A549 (cell line): Measurements from ENCODE around the gene TALDO1. TPM values are rescaled to one million over a fixed set of nuclear protein-coding genes. Genes with fewer than 3 reads are reported as not detected.
A peak's percentile ranks its signal among the peaks of the same experiment; 100 is the strongest.

ENCODE experiments used
- ATAC-seq, 2 experiments: fragments of 200-7000 bp in 1 of 2; fragments of >200 bp in 1 of 2; cut with Nextera tagmentation in 1 of 2; cut with Tn5 transposase in 1 of 2; 3 replicates each; pipeline versions ENCODE4 v1.8.0 to v1.9.1; 2018 to 2020; ENCODE audit warnings: mild to moderate bottlenecking in 1 of 2, moderate library complexity in 1 of 2
- CTCF ChIA-PET: fragments of 300-600 bp; sonication (Branson Sonifier 250); formaldehyde crosslinking; extraction: SDS; loops from one replicate; lab custom pipeline; 2021; ENCODE audit warnings: antibody characterized with exemption, inconsistent platforms; lab: Yijun Ruan, JAX
- POLR2A ChIA-PET: fragments of 350-600 bp; formaldehyde crosslinking; extraction: SDS; loops from one replicate; lab custom pipeline; 2021; ENCODE audit warnings: antibody characterized with exemption, inconsistent platforms; lab: Yijun Ruan, JAX
- DNase-seq, 2 experiments: peaks; one replicate each; pipeline versions ENCODE4 v3.0.0 to v3.0.0-alpha.2; 2011 to 2016; ENCODE audit warnings: low read depth in 1 of 2, low spot score in 1 of 2
- FAIRE-seq: peaks from 2 replicates; lab custom pipeline; 2011; peaks lifted over from hg19 to GRCh38; lab: Jason Lieb, UNC
- H3K27ac ChIP-seq, 2 experiments: fragments of >200 bp; sonication (Bioruptor Twin); formaldehyde crosslinking; 3 replicates each; pipeline ENCODE4 v1.5.1; 2016 to 2017
- H3K4me1 ChIP-seq: fragments of >200 bp; sonication (Bioruptor Twin); formaldehyde crosslinking; 3 replicates; pipeline ENCODE4 v1.6.1; 2016
- H3K4me2 ChIP-seq: fragments of >200 bp; sonication (Bioruptor Twin); formaldehyde crosslinking; 3 replicates; pipeline ENCODE4 v1.6.1; 2016
- H3K4me3 ChIP-seq: fragments of >200 bp; sonication (Bioruptor Twin); formaldehyde crosslinking; 3 replicates; pipeline ENCODE4 v1.5.1; 2016
- H3K9me3 ChIP-seq: fragments of >200 bp; sonication (Bioruptor Twin); formaldehyde crosslinking; 3 replicates; pipeline ENCODE4 v1.6.1; 2016
- CBX2 ChIP-seq: fragments of 200-600 bp; sonication (generic); IDR thresholded peaks from 2 replicates; pipeline ENCODE4 v1.6.1; 2016; ENCODE audit warnings: low read depth, mild to moderate bottlenecking, borderline replicate concordance
- CEBPB ChIP-seq, 2 experiments: fragments of >200 bp in 1 of 2; sonication (Bioruptor Twin) in 1 of 2; formaldehyde crosslinking in 1 of 2; IDR thresholded peaks; 2 replicates each; pipeline ENCODE4 v1.6.1; 2012 to 2016
- FOSB ChIP-seq: fragments of 250-450 bp; sonication (Bioruptor Pico); IDR thresholded peaks from 2 replicates; pipeline ENCODE4 v1.5.0; 2020; ENCODE audit warnings: mild to moderate bottlenecking, moderate library complexity
- FOSL2 ChIP-seq, 2 experiments: fragments of 450-650 bp in 1 of 2; fragments of >200 bp in 1 of 2; sonication (Bioruptor Twin) in 1 of 2; formaldehyde crosslinking; IDR thresholded peaks; 2 replicates each; pipeline versions ENCODE4 v1.5.0 to v1.6.1; 2016 to 2020; ENCODE audit warnings: mild to moderate bottlenecking in 1 of 2, moderate library complexity in 1 of 2
- GATA3 ChIP-seq: IDR thresholded peaks from 2 replicates; pipeline ENCODE4 v1.6.1; 2012; ENCODE audit warnings: borderline replicate concordance
- HDAC2 ChIP-seq: fragments of 200-600 bp; sonication (generic); IDR thresholded peaks from 2 replicates; pipeline ENCODE4 v1.6.1; 2016
- HEYL ChIP-seq: fragments of 250-450 bp; sonication (Bioruptor Pico); IDR thresholded peaks from 2 replicates; pipeline ENCODE4 v1.8.0; 2021; ENCODE audit warnings: mild to moderate bottlenecking, moderate library complexity
- HMGXB4 ChIP-seq: fragments of 250-450 bp; sonication (Bioruptor Pico); IDR thresholded peaks from 2 replicates; pipeline ENCODE4 v1.5.0; 2021; ENCODE audit warnings: mild to moderate bottlenecking, moderate library complexity, borderline replicate concordance
- HOXA7 ChIP-seq: fragments of 250-450 bp; sonication (Bioruptor Pico); IDR thresholded peaks from 2 replicates; pipeline ENCODE4 v1.5.0; 2020; ENCODE audit warnings: mild to moderate bottlenecking, moderate library complexity
- HOXB13 ChIP-seq: fragments of 250-450 bp; sonication (Bioruptor Pico); IDR thresholded peaks from 2 replicates; pipeline ENCODE4 v1.5.0; 2020; ENCODE audit warnings: low read depth, mild to moderate bottlenecking, moderate library complexity
- HOXB5 ChIP-seq: fragments of 250-450 bp; sonication (Bioruptor Pico); IDR thresholded peaks from 2 replicates; pipeline ENCODE4 v1.5.0; 2020; ENCODE audit warnings: mild to moderate bottlenecking, moderate library complexity
- JUN ChIP-seq, 2 experiments: fragments of >200 bp; sonication (Bioruptor Twin); formaldehyde crosslinking; IDR thresholded peaks; 2 replicates in 1 of 2; 3 replicates in 1 of 2; pipeline ENCODE4 v1.6.1; 2016 to 2017
- KDM1A ChIP-seq: fragments of 200-600 bp; sonication (generic); IDR thresholded peaks from 2 replicates; pipeline ENCODE4 v1.6.1; 2016; ENCODE audit warnings: low read depth, mild to moderate bottlenecking
- MAFK ChIP-seq: fragments of 450-650 bp; IDR thresholded peaks from 2 replicates; pipeline ENCODE4 v1.6.1; 2014; ENCODE audit not compliant: partially characterized antibody
- MAX ChIP-seq: IDR thresholded peaks from 2 replicates; pipeline ENCODE4 v1.6.1; 2012
- MAZ ChIP-seq: fragments of 150-350 bp; IDR thresholded peaks from 2 replicates; pipeline ENCODE4 v1.6.1; 2014; ENCODE audit warnings: antibody characterized with exemption, low read depth, low read length, borderline replicate concordance
- NPAS2 ChIP-seq: fragments of 250-450 bp; sonication (Bioruptor Pico); IDR thresholded peaks from 2 replicates; pipeline ENCODE4 v1.8.0; 2022; ENCODE audit warnings: mild to moderate bottlenecking, moderate library complexity, borderline replicate concordance
- NR3C1 ChIP-seq: fragments of >200 bp; sonication (Bioruptor Twin); formaldehyde crosslinking; IDR thresholded peaks from 3 replicates; pipeline ENCODE4 v1.6.1; 2017
- PBX3 ChIP-seq: IDR thresholded peaks from 2 replicates; pipeline ENCODE4 v1.6.1; 2012
- POLR2AphosphoS2 ChIP-seq: conservative IDR thresholded peaks from 2 replicates; pipeline ENCODE4 v1.6.1; 2012; ENCODE audit warnings: low read length, improper control_type of control experiment, inconsistent platforms
- RAD21 ChIP-seq, 2 experiments: fragments of >200 bp in 1 of 2; sonication (Bioruptor Twin) in 1 of 2; formaldehyde crosslinking in 1 of 2; IDR thresholded peaks in 1 of 2; conservative IDR thresholded peaks in 1 of 2; 2 replicates in 1 of 2; 3 replicates in 1 of 2; pipeline ENCODE4 v1.6.1; 2012 to 2018; ENCODE audit warnings: inconsistent platforms in 1 of 2
- RARB ChIP-seq: fragments of 250-450 bp; sonication (Bioruptor Pico); IDR thresholded peaks from 2 replicates; pipeline ENCODE4 v1.8.0; 2021; ENCODE audit warnings: mild to moderate bottlenecking, moderate library complexity
- SMC3 ChIP-seq: fragments of >200 bp; sonication (Bioruptor Twin); formaldehyde crosslinking; IDR thresholded peaks from 3 replicates; pipeline ENCODE4 v1.6.1; 2018; ENCODE audit warnings: inconsistent platforms
- TFCP2L1 ChIP-seq: fragments of 250-450 bp; sonication (Bioruptor Pico); IDR thresholded peaks from 2 replicates; pipeline ENCODE4 v1.5.0; 2021; ENCODE audit warnings: mild to moderate bottlenecking
- TP53 ChIP-seq: fragments of 250-450 bp; sonication (Bioruptor Pico); IDR thresholded peaks from 2 replicates; pipeline ENCODE4 v1.5.0; 2021; ENCODE audit warnings: mild to moderate bottlenecking, moderate library complexity
- ZFP36 ChIP-seq: fragments of 450-650 bp; IDR thresholded peaks from 2 replicates; pipeline ENCODE4 v1.6.1; 2014; ENCODE audit warnings: borderline replicate concordance; ENCODE audit not compliant: partially characterized antibody
- ZSCAN20 ChIP-seq: fragments of 250-450 bp; sonication (Bioruptor Pico); IDR thresholded peaks from 2 replicates; pipeline ENCODE4 v1.8.0; 2022; ENCODE audit warnings: mild to moderate bottlenecking, moderate library complexity
- WGBS: methylation state at CpG from one replicate; pipeline ENCODE4 v1.1.6; 2017; ENCODE audit errors: missing lambda C conversion rate; 5-methylcytosine and 5-hydroxymethylcytosine counted together
- polyA plus RNA-seq, 4 experiments: library from polyadenylated mRNA; depleted of rRNA in 3 of 4; stranded (reverse); fragments of >200 nt; fragmentation: RNase III in 1 of 4; extraction: RNeasy Plus Mini Kit Qiagen cat#74134 plus additional on column Dnase treatment in 1 of 4; gene quantifications; 2 replicates in 3 of 4; 3 replicates in 1 of 4; pipeline ENCODE4 v1.2.3, GENCODE V29; 2011 to 2017
- TF ChIP-seq, protein P1 (sequence below): fragments of 150-350 bp; IDR thresholded peaks from 2 replicates; pipeline ENCODE4 v1.6.1; 2014; ENCODE audit warnings: low read depth, mild to moderate bottlenecking, low read length
- TF ChIP-seq, protein P2 (sequence below): fragments of >200 bp; sonication (Bioruptor Twin); formaldehyde crosslinking; IDR thresholded peaks from 2 replicates; pipeline ENCODE4 v1.6.1; 2016

The TALDO1 gene
- polyA plus RNA-seq, 2 of the 4 experiments (the other 2 are of a cell fraction), result 287 to 391 TPM

DNA sequence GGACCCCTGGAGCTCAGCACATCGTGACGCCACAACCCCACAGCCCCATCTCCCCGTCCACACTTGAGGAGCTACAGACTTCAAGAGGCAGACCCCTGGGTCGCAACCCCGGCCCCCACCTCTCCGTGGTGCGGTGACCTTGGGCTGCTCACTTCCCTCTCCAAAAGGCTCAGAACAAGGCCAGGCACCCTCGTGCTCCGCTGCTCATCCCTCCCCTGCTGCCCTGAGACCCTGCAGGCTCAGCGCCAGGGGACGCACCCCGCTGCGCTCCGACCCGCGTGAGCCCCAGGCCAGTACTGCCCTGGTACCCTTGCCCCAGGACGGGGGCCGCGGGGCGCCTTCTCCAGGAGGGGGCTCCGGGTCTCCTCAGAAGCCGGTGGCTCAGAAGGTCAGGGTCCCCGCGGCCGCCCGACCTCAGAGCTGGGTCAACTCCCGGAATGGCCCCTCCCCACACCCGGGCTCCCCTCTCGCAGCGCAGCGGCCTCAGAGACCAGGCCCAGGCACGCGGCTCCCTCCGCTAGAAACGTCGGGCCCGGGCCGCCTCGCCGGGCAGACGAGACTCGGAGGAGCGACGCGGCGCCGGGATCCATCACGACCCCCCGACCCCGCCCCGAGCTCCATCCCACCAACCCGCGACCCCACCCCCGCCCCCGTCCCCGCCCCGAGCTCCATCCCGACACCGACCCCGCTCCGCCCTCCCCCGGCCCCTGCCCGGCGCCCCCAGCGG lies 29.5 kb downstream of the TALDO1 start:
- ATAC-seq (peak; percentile 38 to 49), DNase-seq (peak in 1 of 2 experiments; percentile 47)
- H3K4me3 ChIP-seq, result peak overlapping the region; percentile 84

GRCh38 chr11:777288-778255 lies 30.3 kb downstream of the TALDO1 start, which contains the start of gene GATD1:
GATD1 (minus strand) TSS chr11:777487; CDS start chr11:777462, 25 bp downstream.
- H3K4me1 ChIP-seq, result peaks cover 43% of the 10 kb centered on the region
- DNase-seq (peak; percentile 87 to 96), FAIRE-seq (no peak), ATAC-seq (peak; percentile 75 to 77)
- peak within 1 kb of the TSS; percentile 100 for H3K4me2 ChIP-seq
- ChIA-PET POLR2A (interaction anchor here (0.6 to 1.5 kb wide), 7 partner anchors 8 to 42 kb away, joined by 3 to 5 read pairs (median 4); partner anchors contain the start of genes CEND1 and TALDO1), CTCF (interaction anchor here (0.8 to 5.7 kb wide), 8 partner anchors 9 to 75 kb away, joined by 3 to 44 read pairs (median 4); partner anchors contain the start of gene CEND1)
- peak within 1 kb of the TSS; percentile 84 for H3K4me3 ChIP-seq
- peak within 1 kb of the TSS; percentile 91 to 95 for H3K27ac ChIP-seq
- 9% methylated on average over 14 of the region's 110 CpGs for WGBS
- no peaks in the 10 kb centered on the region for H3K9me3 ChIP-seq
- TF ChIP-seq, protein P1, sequence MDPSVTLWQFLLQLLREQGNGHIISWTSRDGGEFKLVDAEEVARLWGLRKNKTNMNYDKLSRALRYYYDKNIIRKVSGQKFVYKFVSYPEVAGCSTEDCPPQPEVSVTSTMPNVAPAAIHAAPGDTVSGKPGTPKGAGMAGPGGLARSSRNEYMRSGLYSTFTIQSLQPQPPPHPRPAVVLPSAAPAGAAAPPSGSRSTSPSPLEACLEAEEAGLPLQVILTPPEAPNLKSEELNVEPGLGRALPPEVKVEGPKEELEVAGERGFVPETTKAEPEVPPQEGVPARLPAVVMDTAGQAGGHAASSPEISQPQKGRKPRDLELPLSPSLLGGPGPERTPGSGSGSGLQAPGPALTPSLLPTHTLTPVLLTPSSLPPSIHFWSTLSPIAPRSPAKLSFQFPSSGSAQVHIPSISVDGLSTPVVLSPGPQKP, result no peak
- TF ChIP-seq ZSCAN20 (no peak), NPAS2 (CRISPR knock-in tag) (peak; percentile 60; the same call in 1 of the 2 replicates), FOSB (CRISPR knock-in tag) (no peak), HEYL (no peak), NR3C1 (no peak), HDAC2 (no peak), ZFP36 (no peak), JUN (IDR thresholded peaks at IDR 0.05) (peak; percentile 69 to 93; a peak in 4 of 5 replicates), CEBPB (IDR thresholded peaks at IDR 0.05) (no peak), SMC3 (no peak), HOXB5 (CRISPR knock-in tag) (no peak), GATA3 (no peak; the same call in 1 of the 2 replicates), POLR2AphosphoS2 (no peak), MAZ (no peak), TP53 (CRISPR knock-in tag) (no peak)
- TF ChIP-seq, protein P2, sequence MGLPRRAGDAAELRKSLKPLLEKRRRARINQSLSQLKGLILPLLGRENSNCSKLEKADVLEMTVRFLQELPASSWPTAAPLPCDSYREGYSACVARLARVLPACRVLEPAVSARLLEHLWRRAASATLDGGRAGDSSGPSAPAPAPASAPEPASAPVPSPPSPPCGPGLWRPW, result no peak

More for the DNA sequence above, 29.5 kb downstream of the TALDO1 start:
- WGBS, result 0% methylated on average over 8 of the region's 65 CpGs
- Histone ChIP-seq H3K27ac (peak overlapping the region; percentile 91 to 95), H3K4me2 (peak overlapping the region; percentile 100), H3K4me1 (peaks cover 43% of the 10 kb centered on the region), H3K9me3 (no peaks in the 10 kb centered on the region)
- FAIRE-seq, result no peak
- POLR2A ChIA-PET, result interaction anchor here (0.7 to 1.5 kb wide), 7 partner anchors 8 to 201 kb away, joined by 3 to 5 read pairs (median 3); partner anchors contain the start of genes PHRF1 and TALDO1
- CTCF ChIA-PET, result interaction anchor here (0.8 to 5.7 kb wide), 7 partner anchors 10 to 74 kb away, joined by 3 to 44 read pairs (median 3); partner anchors contain the start of gene CEND1
- TF ChIP-seq HMGXB4 (no peak), MAFK (no peak), MAZ (no peak), CBX2 (no peak), HEYL (no peak), RAD21 (conservative IDR thresholded peaks at IDR 0.05 in 1 of 2, IDR thresholded peaks at IDR 0.05 in 1 of 2) (no peak), HOXA7 (CRISPR knock-in tag) (no peak), MAX (no peak; the same call in none of the 2 replicates), PBX3 (peak; percentile 63), KDM1A (no peak), CEBPB (IDR thresholded peaks at IDR 0.05) (no peak), HOXB5 (CRISPR knock-in tag) (no peak), FOSL2 (IDR thresholded peaks at IDR 0.05) (no peak), FOSL2 (CRISPR knock-in tag; IDR thresholded peaks at IDR 0.05) (no peak), RARB (CRISPR knock-in tag) (no peak), HOXB13 (CRISPR knock-in tag) (no peak), TFCP2L1 (CRISPR knock-in tag) (peak; percentile 60; the same call in 1 of the 2 replicates)
- TF ChIP-seq, all 56 proteins: peak for 2
